SK-N-SH treated with all-trans-retinoic acid at 6 μM for 48 hours (cell line): ENCODE data around the gene PRPF40B.

ENCODE experiments used
- ATAC-seq: fragments of 200-7000 bp; cut with Tn5 transposase; 3 replicates; pipeline ENCODE4 v1.9.1; 2020; ENCODE audit warnings: mild to moderate bottlenecking, moderate library complexity
- ARNTL ChIP-seq: fragments of 450-650 bp; formaldehyde crosslinking; IDR thresholded peaks from 2 replicates; pipeline ENCODE4 v1.5.0; 2020; ENCODE audit warnings: low read depth, mild to moderate bottlenecking, moderate library complexity, borderline replicate concordance
- BACH2 ChIP-seq: fragments of 250-450 bp; sonication (Bioruptor Pico); IDR thresholded peaks from 2 replicates; pipeline ENCODE4 v1.9.0; 2021; ENCODE audit warnings: mild to moderate bottlenecking, borderline replicate concordance
- CSDC2 ChIP-seq: fragments of 250-450 bp; sonication (Bioruptor Pico); IDR thresholded peaks from 2 replicates; pipeline ENCODE4 v1.5.0; 2020; ENCODE audit warnings: mild to moderate bottlenecking, moderate library complexity
- ESRRG ChIP-seq: fragments of 250-450 bp; sonication (Bioruptor Pico); IDR thresholded peaks from 2 replicates; pipeline ENCODE4 v1.6.1; 2021; ENCODE audit warnings: mild to moderate bottlenecking
- GLIS3 ChIP-seq: fragments of 250-450 bp; sonication (Bioruptor Pico); IDR thresholded peaks from 2 replicates; pipeline ENCODE4 v1.5.0; 2020; ENCODE audit warnings: mild to moderate bottlenecking, moderate library complexity
- ISL1 ChIP-seq: fragments of 250-450 bp; sonication (Bioruptor Pico); IDR thresholded peaks from 2 replicates; pipeline ENCODE4 v2.1.2; 2022; ENCODE audit warnings: mild to moderate bottlenecking, moderate library complexity
- PPARA ChIP-seq: fragments of 250-450 bp; sonication (Bioruptor Pico); IDR thresholded peaks from 2 replicates; pipeline ENCODE4 v1.5.0; 2020; ENCODE audit warnings: mild to moderate bottlenecking, borderline replicate concordance
- RARB ChIP-seq: fragments of 250-450 bp; sonication (Bioruptor Pico); IDR thresholded peaks from 2 replicates; pipeline ENCODE4 v1.8.0; 2021; ENCODE audit warnings: mild to moderate bottlenecking, moderate library complexity
- SNAI2 ChIP-seq: fragments of 250-450 bp; sonication (Bioruptor Pico); IDR thresholded peaks from 2 replicates; pipeline ENCODE4 v1.5.0; 2020; ENCODE audit warnings: mild to moderate bottlenecking, moderate library complexity
- TCF4 ChIP-seq: fragments of 250-450 bp; sonication (Bioruptor Pico); IDR thresholded peaks from 2 replicates; pipeline ENCODE4 v1.8.0; 2021; ENCODE audit warnings: mild to moderate bottlenecking, moderate library complexity, borderline replicate concordance
- TOX ChIP-seq: fragments of 250-450 bp; sonication (Bioruptor Pico); IDR thresholded peaks from 2 replicates; pipeline ENCODE4 v1.8.0; 2021; ENCODE audit warnings: mild to moderate bottlenecking, moderate library complexity, borderline replicate concordance
- ZFP3 ChIP-seq: fragments of 250-450 bp; sonication (Bioruptor Pico); IDR thresholded peaks from 2 replicates; pipeline ENCODE4 v1.5.0; 2020; ENCODE audit warnings: mild to moderate bottlenecking, moderate library complexity
- ZFP30 ChIP-seq: fragments of 450-650 bp; formaldehyde crosslinking; IDR thresholded peaks from 2 replicates; pipeline ENCODE4 v1.5.0; 2022; ENCODE audit warnings: mild to moderate bottlenecking, moderate library complexity
- ZNF8 ChIP-seq: fragments of 450-650 bp; formaldehyde crosslinking; IDR thresholded peaks from 2 replicates; pipeline ENCODE4 v1.5.0; 2020; ENCODE audit warnings: mild to moderate bottlenecking, moderate library complexity
- TF ChIP-seq, protein P1 (sequence below): fragments of 250-450 bp; sonication (Bioruptor Pico); IDR thresholded peaks from 2 replicates; pipeline ENCODE4 v1.5.1; 2021; ENCODE audit warnings: mild to moderate bottlenecking, moderate library complexity
- TF ChIP-seq, protein P2 (sequence below): fragments of 250-450 bp; sonication (Bioruptor Pico); IDR thresholded peaks from 2 replicates; pipeline ENCODE4 v1.5.0; 2020; ENCODE audit warnings: mild to moderate bottlenecking, moderate library complexity
- TF ChIP-seq, protein P3 (sequence below): fragments of 250-450 bp; sonication (Bioruptor Pico); IDR thresholded peaks from 2 replicates; pipeline ENCODE4 v1.8.0; 2021; ENCODE audit warnings: low read depth, mild to moderate bottlenecking, moderate library complexity, borderline replicate concordance
- TF ChIP-seq, protein P4 (sequence below): fragments of 250-450 bp; sonication (Bioruptor Pico); IDR thresholded peaks from 2 replicates; pipeline ENCODE4 v1.8.0; 2020; ENCODE audit warnings: mild to moderate bottlenecking, moderate library complexity, borderline replicate concordance
- TF ChIP-seq, protein P5 (sequence below): fragments of 250-450 bp; sonication (Bioruptor Pico); IDR thresholded peaks from 2 replicates; pipeline ENCODE4 v1.5.1; 2020; ENCODE audit warnings: low read depth, mild to moderate bottlenecking, moderate library complexity

Gene PRPF40B

DNA sequence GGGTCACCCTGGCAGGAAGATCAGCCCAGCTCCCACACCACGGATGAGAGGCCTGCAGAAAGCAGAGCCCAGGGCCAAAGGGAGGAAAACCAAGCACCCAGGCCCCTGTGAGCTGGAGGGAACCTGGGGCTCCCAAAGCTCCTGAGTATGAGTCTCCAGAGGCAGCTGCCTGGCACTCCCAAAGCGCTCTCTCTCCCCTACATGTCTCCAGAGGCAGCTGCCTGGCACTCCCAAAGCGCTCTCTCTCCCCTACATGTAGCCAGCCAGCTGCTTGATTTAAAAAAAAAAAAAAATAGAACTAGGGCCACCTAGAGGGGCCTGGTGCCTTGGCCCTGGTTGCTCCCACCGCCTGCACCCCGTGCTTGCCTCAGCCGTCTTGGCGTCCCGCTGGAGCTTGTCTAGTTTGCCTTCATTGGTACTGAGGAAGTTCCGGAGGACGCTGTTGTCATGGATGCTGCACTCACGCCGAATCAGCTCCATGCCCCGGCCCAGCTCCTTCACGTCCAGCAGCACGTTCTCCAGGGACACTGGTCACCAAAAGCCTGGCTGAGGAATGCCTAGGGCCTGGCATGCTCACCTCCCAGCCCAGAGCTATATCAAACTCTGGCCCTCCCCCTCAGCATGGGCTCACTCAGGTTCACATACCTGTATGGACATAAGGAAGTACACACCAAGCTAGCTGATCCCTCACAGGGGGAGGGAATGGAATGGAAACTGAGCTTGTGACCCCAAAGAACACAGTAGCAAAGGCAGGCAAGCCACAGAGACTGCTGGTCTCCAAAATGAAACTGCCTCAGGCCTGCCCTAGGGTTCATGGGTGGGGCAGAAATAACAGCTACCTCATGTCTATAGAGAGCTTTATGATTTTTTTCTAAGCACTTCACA lies 24.7 kb downstream of the PRPF40B start:
- no peak for ATAC-seq

DNA sequence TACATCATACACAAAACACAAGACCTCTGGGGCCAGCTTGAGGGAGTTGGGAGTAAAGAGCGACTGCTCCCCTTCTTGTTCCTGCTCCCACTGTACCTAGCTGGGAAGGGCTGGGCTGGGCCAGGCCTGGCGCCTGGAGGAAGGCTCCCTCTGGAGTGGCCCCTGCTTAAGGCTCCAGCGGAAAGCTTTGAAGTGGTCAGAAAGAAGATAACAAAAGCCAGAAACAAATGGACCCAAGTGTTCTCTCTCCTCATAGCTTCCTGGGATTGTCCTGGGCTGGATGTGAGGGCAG lies 25.3 kb downstream of the PRPF40B start:
- no peak for ATAC-seq
- TF ChIP-seq ZFP3 (CRISPR knock-in tag) (no peak), PPARA (CRISPR knock-in tag) (no peak), ESRRG (no peak), BACH2 (CRISPR knock-in tag) (no peak), SNAI2 (CRISPR knock-in tag) (no peak), GLIS3 (CRISPR knock-in tag) (no peak), TOX (CRISPR knock-in tag) (no peak), CSDC2 (CRISPR knock-in tag) (no peak), ZNF8 (CRISPR knock-in tag) (no peak), RARB (no peak), ISL1 (CRISPR knock-in tag) (no peak)
- TF ChIP-seq, protein P1, sequence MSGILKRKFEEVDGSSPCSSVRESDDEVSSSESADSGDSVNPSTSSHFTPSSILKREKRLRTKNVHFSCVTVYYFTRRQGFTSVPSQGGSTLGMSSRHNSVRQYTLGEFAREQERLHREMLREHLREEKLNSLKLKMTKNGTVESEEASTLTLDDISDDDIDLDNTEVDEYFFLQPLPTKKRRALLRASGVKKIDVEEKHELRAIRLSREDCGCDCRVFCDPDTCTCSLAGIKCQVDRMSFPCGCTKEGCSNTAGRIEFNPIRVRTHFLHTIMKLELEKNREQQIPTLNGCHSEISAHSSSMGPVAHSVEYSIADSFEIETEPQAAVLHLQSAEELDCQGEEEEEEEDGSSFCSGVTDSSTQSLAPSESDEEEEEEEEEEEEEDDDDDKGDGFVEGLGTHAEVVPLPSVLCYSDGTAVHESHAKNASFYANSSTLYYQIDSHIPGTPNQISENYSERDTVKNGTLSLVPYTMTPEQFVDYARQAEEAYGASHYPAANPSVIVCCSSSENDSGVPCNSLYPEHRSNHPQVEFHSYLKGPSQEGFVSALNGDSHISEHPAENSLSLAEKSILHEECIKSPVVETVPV (CRISPR knock-in tag), result no peak
- TF ChIP-seq, protein P2, sequence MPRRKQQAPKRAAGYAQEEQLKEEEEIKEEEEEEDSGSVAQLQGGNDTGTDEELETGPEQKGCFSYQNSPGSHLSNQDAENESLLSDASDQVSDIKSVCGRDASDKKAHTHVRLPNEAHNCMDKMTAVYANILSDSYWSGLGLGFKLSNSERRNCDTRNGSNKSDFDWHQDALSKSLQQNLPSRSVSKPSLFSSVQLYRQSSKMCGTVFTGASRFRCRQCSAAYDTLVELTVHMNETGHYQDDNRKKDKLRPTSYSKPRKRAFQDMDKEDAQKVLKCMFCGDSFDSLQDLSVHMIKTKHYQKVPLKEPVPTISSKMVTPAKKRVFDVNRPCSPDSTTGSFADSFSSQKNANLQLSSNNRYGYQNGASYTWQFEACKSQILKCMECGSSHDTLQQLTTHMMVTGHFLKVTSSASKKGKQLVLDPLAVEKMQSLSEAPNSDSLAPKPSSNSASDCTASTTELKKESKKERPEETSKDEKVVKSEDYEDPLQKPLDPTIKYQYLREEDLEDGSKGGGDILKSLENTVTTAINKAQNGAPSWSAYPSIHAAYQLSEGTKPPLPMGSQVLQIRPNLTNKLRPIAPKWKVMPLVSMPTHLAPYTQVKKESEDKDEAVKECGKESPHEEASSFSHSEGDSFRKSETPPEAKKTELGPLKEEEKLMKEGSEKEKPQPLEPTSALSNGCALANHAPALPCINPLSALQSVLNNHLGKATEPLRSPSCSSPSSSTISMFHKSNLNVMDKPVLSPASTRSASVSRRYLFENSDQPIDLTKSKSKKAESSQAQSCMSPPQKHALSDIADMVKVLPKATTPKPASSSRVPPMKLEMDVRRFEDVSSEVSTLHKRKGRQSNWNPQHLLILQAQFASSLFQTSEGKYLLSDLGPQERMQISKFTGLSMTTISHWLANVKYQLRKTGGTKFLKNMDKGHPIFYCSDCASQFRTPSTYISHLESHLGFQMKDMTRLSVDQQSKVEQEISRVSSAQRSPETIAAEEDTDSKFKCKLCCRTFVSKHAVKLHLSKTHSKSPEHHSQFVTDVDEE, result no peak
- TF ChIP-seq, protein P3, sequence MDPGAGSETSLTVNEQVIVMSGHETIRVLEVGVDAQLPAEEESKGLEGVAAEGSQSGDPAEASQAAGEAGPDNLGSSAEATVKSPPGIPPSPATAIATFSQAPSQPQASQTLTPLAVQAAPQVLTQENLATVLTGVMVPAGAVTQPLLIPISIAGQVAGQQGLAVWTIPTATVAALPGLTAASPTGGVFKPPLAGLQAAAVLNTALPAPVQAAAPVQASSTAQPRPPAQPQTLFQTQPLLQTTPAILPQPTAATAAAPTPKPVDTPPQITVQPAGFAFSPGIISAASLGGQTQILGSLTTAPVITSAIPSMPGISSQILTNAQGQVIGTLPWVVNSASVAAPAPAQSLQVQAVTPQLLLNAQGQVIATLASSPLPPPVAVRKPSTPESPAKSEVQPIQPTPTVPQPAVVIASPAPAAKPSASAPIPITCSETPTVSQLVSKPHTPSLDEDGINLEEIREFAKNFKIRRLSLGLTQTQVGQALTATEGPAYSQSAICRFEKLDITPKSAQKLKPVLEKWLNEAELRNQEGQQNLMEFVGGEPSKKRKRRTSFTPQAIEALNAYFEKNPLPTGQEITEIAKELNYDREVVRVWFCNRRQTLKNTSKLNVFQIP (CRISPR knock-in tag), result no peak

More for the DNA sequence above, 24.7 kb downstream of the PRPF40B start:
- TF ChIP-seq, protein P2, result no peak
- TF ChIP-seq, protein P4, sequence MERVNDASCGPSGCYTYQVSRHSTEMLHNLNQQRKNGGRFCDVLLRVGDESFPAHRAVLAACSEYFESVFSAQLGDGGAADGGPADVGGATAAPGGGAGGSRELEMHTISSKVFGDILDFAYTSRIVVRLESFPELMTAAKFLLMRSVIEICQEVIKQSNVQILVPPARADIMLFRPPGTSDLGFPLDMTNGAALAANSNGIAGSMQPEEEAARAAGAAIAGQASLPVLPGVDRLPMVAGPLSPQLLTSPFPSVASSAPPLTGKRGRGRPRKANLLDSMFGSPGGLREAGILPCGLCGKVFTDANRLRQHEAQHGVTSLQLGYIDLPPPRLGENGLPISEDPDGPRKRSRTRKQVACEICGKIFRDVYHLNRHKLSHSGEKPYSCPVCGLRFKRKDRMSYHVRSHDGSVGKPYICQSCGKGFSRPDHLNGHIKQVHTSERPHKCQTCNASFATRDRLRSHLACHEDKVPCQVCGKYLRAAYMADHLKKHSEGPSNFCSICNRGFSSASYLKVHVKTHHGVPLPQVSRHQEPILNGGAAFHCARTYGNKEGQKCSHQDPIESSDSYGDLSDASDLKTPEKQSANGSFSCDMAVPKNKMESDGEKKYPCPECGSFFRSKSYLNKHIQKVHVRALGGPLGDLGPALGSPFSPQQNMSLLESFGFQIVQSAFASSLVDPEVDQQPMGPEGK (CRISPR knock-in tag), result no peak
- TF ChIP-seq ARNTL (CRISPR knock-in tag) (no peak), TCF4 (CRISPR knock-in tag) (no peak), ISL1 (CRISPR knock-in tag) (no peak), ESRRG (no peak), ZFP30 (no peak), ZNF8 (CRISPR knock-in tag) (no peak)
- TF ChIP-seq, protein P1 (CRISPR knock-in tag), result no peak
- TF ChIP-seq, protein P3 (CRISPR knock-in tag), result no peak
- TF ChIP-seq, protein P5, sequence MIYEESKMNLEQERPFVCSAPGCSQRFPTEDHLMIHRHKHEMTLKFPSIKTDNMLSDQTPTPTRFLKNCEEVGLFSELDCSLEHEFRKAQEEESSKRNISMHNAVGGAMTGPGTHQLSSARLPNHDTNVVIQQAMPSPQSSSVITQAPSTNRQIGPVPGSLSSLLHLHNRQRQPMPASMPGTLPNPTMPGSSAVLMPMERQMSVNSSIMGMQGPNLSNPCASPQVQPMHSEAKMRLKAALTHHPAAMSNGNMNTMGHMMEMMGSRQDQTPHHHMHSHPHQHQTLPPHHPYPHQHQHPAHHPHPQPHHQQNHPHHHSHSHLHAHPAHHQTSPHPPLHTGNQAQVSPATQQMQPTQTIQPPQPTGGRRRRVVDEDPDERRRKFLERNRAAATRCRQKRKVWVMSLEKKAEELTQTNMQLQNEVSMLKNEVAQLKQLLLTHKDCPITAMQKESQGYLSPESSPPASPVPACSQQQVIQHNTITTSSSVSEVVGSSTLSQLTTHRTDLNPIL, result no peak
